HepG2 (cell line): ENCODE data around the gene ABAT. TPM values are rescaled to one million over a fixed set of nuclear protein-coding genes. Genes with fewer than 3 reads are reported as not detected.
"Not testable (repeated sequence)": the region's sequence is repeated elsewhere in the genome, so short reads cannot be mapped to it uniquely, and the experiment has no call there.

Experiments
- ATAC-seq: fragments of 200-7000 bp; cut with Tn5 transposase; 3 replicates; pipeline ENCODE4 v1.9.1; 2020; ENCODE audit warnings: mild to moderate bottlenecking, moderate library complexity
- BruUV-seq: library from RNA; stranded (reverse); fragments of 400-500 nt; replicated peaks from 2 replicates; lab custom pipeline; 2021; lab: Mats Ljungman, UMichigan
- CTCF ChIA-PET: fragments of 300-600 bp; formaldehyde crosslinking; extraction: SDS; loops from one replicate; lab custom pipeline; 2021; ENCODE audit warnings: low total read pairs, inconsistent platforms, low intra/inter-chr PET ratio; lab: Yijun Ruan, JAX
- POLR2A ChIA-PET: fragments of 350-600 bp; sonication (Branson Sonifier 250); formaldehyde crosslinking; loops from one replicate; lab custom pipeline; 2020; ENCODE audit warnings: antibody characterized with exemption, inconsistent platforms; lab: Yijun Ruan, JAX
- DNase-seq: peaks from one replicate; pipeline ENCODE4 v3.0.0-alpha.2; 2015; ENCODE audit warnings: low spot score
- FAIRE-seq: peaks from 3 replicates; lab custom pipeline; 2011; peaks lifted over from hg19 to GRCh38; lab: Jason Lieb, UNC
- H2AFZ ChIP-seq: one replicate; pipeline ENCODE4 v1.6.1; 2011; ENCODE audit warnings: low read length, inconsistent platforms
- H3K27ac ChIP-seq: fragments of 300-600 bp; 3 replicates; pipeline ENCODE4 v1.8.0; 2011; ENCODE audit warnings: mixed run types, mild to moderate bottlenecking, mixed read lengths, low read length, inconsistent platforms; ENCODE audit not compliant: insufficient read depth; ENCODE audit errors: extremely low read length
- H3K27me3 ChIP-seq, 2 experiments: fragments of 200-600 bp in 1 of 2; 2 replicates in 1 of 2; 3 replicates in 1 of 2; pipeline versions ENCODE4 v1.6.0 to v1.8.0; 2011; ENCODE audit warnings: low read length in 2 of 2, mild to moderate bottlenecking in 2 of 2, moderate library complexity in 2 of 2, inconsistent platforms in 1 of 2; ENCODE audit not compliant: insufficient read depth in 2 of 2, control insufficient read depth in 1 of 2
- H3K36me3 ChIP-seq, 2 experiments: fragments of 200-600 bp in 1 of 2; replicated peaks in 1 of 2; 2 replicates in 1 of 2; 3 replicates in 1 of 2; pipeline versions ENCODE4 v1.5.1 to v1.8.0; 2011; ENCODE audit warnings: low read length in 2 of 2, inconsistent platforms in 1 of 2; ENCODE audit not compliant: insufficient read depth in 2 of 2, control insufficient read depth in 1 of 2
- H3K4me1 ChIP-seq: 2 replicates; pipeline ENCODE4 v1.5.1; 2012; ENCODE audit warnings: low read length, inconsistent platforms; ENCODE audit not compliant: insufficient read depth
- H3K4me2 ChIP-seq: 2 replicates; pipeline ENCODE4 v1.6.0; 2011; ENCODE audit warnings: low read depth, low read length, inconsistent platforms
- H3K4me3 ChIP-seq, 3 experiments: fragments of 200-600 bp in 1 of 3; sonication (generic), shearing (Covaris generic) in 1 of 3; replicated peaks in 1 of 3; 2 replicates each; pipeline ENCODE4 v1.5.1; 2011 to 2016; ENCODE audit warnings: low read length in 3 of 3, inconsistent platforms in 2 of 3, low read depth in 2 of 3, mild to moderate bottlenecking in 2 of 3, control low read depth in 1 of 3, mixed read lengths in 1 of 3; ENCODE audit not compliant: insufficient read depth in 1 of 3
- H3K79me2 ChIP-seq: one replicate; pipeline ENCODE4 v1.6.1; 2011; ENCODE audit warnings: low read length, inconsistent platforms; ENCODE audit not compliant: insufficient read depth
- H3K9ac ChIP-seq: 2 replicates; pipeline ENCODE4 v1.6.0; 2011; ENCODE audit warnings: mild to moderate bottlenecking, low read depth, low read length, inconsistent platforms; ENCODE audit not compliant: insufficient read depth
- H3K9me3 ChIP-seq: 2 replicates; pipeline ENCODE4 v1.5.1; 2012; ENCODE audit warnings: mild to moderate bottlenecking, low read length
- H4K20me1 ChIP-seq: 2 replicates; pipeline ENCODE4 v1.6.0; 2011; ENCODE audit warnings: inconsistent platforms, mild to moderate bottlenecking, low read length, moderate library complexity; ENCODE audit not compliant: insufficient read depth
- CERS6 ChIP-seq: sonication (generic); formaldehyde crosslinking; IDR thresholded peaks from 2 replicates; pipeline ENCODE4 v1.5.0; 2020; ENCODE audit warnings: missing genetic modification reagents
- FOSL2 ChIP-seq: sonication (generic); formaldehyde crosslinking; IDR thresholded peaks from 2 replicates; pipeline ENCODE4 v1.4.0; 2020; ENCODE audit warnings: missing genetic modification reagents
- KLF9 ChIP-seq: IDR thresholded peaks from 2 replicates; pipeline ENCODE4 v1.6.1; 2016; ENCODE audit warnings: low read depth
- MATR3 ChIP-seq: sonication (generic); formaldehyde crosslinking; IDR thresholded peaks from 2 replicates; pipeline ENCODE4 v1.4.0; 2020; ENCODE audit warnings: missing genetic modification reagents
- RAD21 ChIP-seq: fragments of 450-650 bp; formaldehyde crosslinking; IDR thresholded peaks from 2 replicates; pipeline ENCODE4 v1.5.0; 2020; ENCODE audit warnings: mild to moderate bottlenecking
- RBFOX2 ChIP-seq: fragments of 200-400 bp; formaldehyde crosslinking; IDR thresholded peaks from 2 replicates; pipeline ENCODE4 v1.6.1; 2017; ENCODE audit warnings: low read depth, mild to moderate bottlenecking, low read length
- SCMH1 ChIP-seq: sonication (generic); formaldehyde crosslinking; IDR thresholded peaks from 2 replicates; pipeline ENCODE4 v1.9.0; 2021; ENCODE audit warnings: missing genetic modification reagents, mild to moderate bottlenecking, borderline replicate concordance
- ZNF230 ChIP-seq: sonication (generic); formaldehyde crosslinking; IDR thresholded peaks from 2 replicates; pipeline ENCODE4 v1.4.0; 2020; ENCODE audit warnings: mild to moderate bottlenecking, missing genetic modification reagents
- ZNF326 ChIP-seq: sonication (generic); formaldehyde crosslinking; IDR thresholded peaks from 2 replicates; pipeline ENCODE4 v1.4.0; 2020; ENCODE audit warnings: missing genetic modification reagents, borderline replicate concordance
- WGBS: methylation state at CpG from one replicate; pipeline ENCODE4 v1.1.6; 2017; ENCODE audit warnings: low lambda C conversion rate; 5-methylcytosine and 5-hydroxymethylcytosine counted together
- in situ Hi-C: cut with HindIII; loops from 2 replicates; pipeline ENCODE4 v1.10.0; 2017; ENCODE audit warnings: low pct_unique_long_range_greater_than_20kb; ENCODE audit not compliant: extremely low pct_ligation_motif_present
- intact Hi-C: fragments of 100-400 bp; cut with micrococcal nuclease; formaldehyde crosslinking; loops from one replicate; pipeline ENCODE4 v1.10.0; 2022; ENCODE audit not compliant: unreplicated experiment
- polyA plus RNA-seq, 8 experiments: library from polyadenylated mRNA; depleted of rRNA in 3 of 8; stranded (reverse) in 7 of 8; unstranded in 1 of 8; fragments of >200 nt; fragmentation: Illumina TruSeq in 4 of 8; extraction: Trizol in 4 of 8; gene quantifications; 2 replicates each; pipeline versions ENCODE4 v1.2.1 to v1.2.3, GENCODE V29; 2011 to 2016; ENCODE audit warnings: low read depth in 4 of 8, missing spikeins in 1 of 8, mixed read lengths in 1 of 8; ENCODE audit not compliant: insufficient read depth in 1 of 8
- total RNA-seq, 5 experiments: library from RNA; depleted of rRNA; stranded (reverse); fragments of >200 nt; fragmentation: Illumina TruSeq; extraction: Trizol; gene quantifications; 2 replicates each; pipeline ENCODE4 v1.2.3, GENCODE V29; 2016; ENCODE audit warnings: low read depth in 1 of 5

The ABAT gene
- total and polyA plus RNA-seq, 2 of the 13 experiments (the other 11 are each of a cell fraction or from before 2014, with no cell fraction given), result 47.6 to 97.3 TPM

- POLR2A ChIA-PET, result interaction anchor here (0.7 kb wide), 1 partner anchor 47 kb away, joined by 3 read pairs; no protein-coding TSS in a partner anchor
Measured at GRCh38 chr16:8803733-8804132, 129.3 kb downstream of the ABAT start.

GRCh38 chr16:8804313-8804712, 129.9 kb downstream of the ABAT start:
- POLR2A ChIA-PET, result no interaction called here
- H3K4me3 ChIP-seq, result no peak overlapping the region
- no peak overlapping the region for H2AFZ ChIP-seq
- CTCF ChIA-PET, result no interaction called here
- peaks cover 10% of the 10 kb centered on the region; the same call in 1 of the 2 replicates for H4K20me1 ChIP-seq
- whole genome bisulfite sequencing, result over 99% methylated on average over 6 of the region's 6 CpGs
- H3K79me2 ChIP-seq, result peaks cover 51% of the 10 kb centered on the region
- peaks cover 45 to 83% of the 10 kb centered on the region in 2 experiments for H3K36me3 ChIP-seq
- in situ Hi-C loops (no loop called here), intact Hi-C loops (no loop called here)
- H3K27ac ChIP-seq, result no peak overlapping the region
- BruUV-seq, result no TSS peak
- FAIRE-seq (no peak), DNase-seq (no peak), ATAC-seq (no peak)
- no peaks in the 10 kb centered on the region for H3K27me3 ChIP-seq
- peaks cover 22% of the 10 kb centered on the region for H3K4me1 ChIP-seq
- 0 out of 2 replicates have a peak, but pooled peaks have one; percentile 7 for TF ChIP-seq RAD21 (CRISPR knock-in tag)
- no peak for TF ChIP-seq MATR3 (CRISPR knock-in tag)
- TF ChIP-seq ZNF326 (CRISPR knock-in tag), result no peak
- no peak for TF ChIP-seq SCMH1 (CRISPR knock-in tag)
- TF ChIP-seq KLF9 (CRISPR knock-in tag), result no peak
- no peak for TF ChIP-seq CERS6 (CRISPR knock-in tag)
- peak; percentile 35; the same call in 1 of the 2 replicates for TF ChIP-seq RBFOX2
- no peak overlapping the region for H3K4me2 ChIP-seq
- H3K9me3 ChIP-seq, result no peaks in the 10 kb centered on the region
- H3K9ac ChIP-seq, result no peak overlapping the region

More at GRCh38 chr16:8803733-8804132, 129.3 kb downstream of the ABAT start:
- H3K27ac ChIP-seq, H3K9me3 ChIP-seq, FAIRE-seq, ATAC-seq, H3K9ac ChIP-seq, intact Hi-C loops, H2AFZ ChIP-seq, CTCF ChIA-PET, in situ Hi-C loops, H3K4me3 ChIP-seq, DNase-seq, H3K4me2 ChIP-seq, BruUV-seq, H3K27me3 ChIP-seq: not testable (repeated sequence)
- Histone ChIP-seq H3K79me2 (peaks cover 57% of the 10 kb centered on the region), H3K36me3 (peaks cover 41 to 79% of the 10 kb centered on the region in 2 experiments), H3K4me1 (peaks cover 27% of the 10 kb centered on the region), H4K20me1 (peaks cover 15% of the 10 kb centered on the region)
- TF ChIP-seq FOSL2, result peak; percentile 39
- TF ChIP-seq ZNF230 (CRISPR knock-in tag), result 0 out of 2 replicates have a peak, but pooled peaks have one; percentile 31
- 97% methylated on average over 12 of the region's 12 CpGs for WGBS
